ENCODE results near the gene TSGA10.

DNA sequence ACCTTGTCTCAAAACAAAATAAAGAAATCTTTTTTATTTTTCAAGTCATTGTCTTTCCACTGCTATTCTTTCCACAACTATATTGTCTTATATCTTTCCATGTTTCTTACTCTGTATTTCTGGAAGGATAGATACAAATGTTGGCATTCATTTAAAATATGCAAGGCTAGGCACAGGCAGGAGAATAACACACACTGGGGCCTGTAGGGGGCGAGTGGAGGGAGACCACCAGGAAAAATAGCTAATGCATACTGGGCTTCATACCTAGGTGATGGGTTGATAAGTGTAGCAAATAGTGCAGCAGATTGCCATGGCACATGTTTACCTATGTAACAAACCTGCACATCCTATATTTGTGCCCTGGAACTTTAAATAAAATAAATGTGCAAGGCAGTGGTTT lies 35.8 kb upstream of the TSGA10 start:
- TF ChIP-seq POLR2A (IDR thresholded peaks at IDR 0.05), result no peak
- TF ChIP-seq, protein P1, sequence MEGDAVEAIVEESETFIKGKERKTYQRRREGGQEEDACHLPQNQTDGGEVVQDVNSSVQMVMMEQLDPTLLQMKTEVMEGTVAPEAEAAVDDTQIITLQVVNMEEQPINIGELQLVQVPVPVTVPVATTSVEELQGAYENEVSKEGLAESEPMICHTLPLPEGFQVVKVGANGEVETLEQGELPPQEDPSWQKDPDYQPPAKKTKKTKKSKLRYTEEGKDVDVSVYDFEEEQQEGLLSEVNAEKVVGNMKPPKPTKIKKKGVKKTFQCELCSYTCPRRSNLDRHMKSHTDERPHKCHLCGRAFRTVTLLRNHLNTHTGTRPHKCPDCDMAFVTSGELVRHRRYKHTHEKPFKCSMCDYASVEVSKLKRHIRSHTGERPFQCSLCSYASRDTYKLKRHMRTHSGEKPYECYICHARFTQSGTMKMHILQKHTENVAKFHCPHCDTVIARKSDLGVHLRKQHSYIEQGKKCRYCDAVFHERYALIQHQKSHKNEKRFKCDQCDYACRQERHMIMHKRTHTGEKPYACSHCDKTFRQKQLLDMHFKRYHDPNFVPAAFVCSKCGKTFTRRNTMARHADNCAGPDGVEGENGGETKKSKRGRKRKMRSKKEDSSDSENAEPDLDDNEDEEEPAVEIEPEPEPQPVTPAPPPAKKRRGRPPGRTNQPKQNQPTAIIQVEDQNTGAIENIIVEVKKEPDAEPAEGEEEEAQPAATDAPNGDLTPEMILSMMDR (IDR thresholded peaks at IDR 0.05), result no peak

Data from testis (tissue), 2 donors.